ENCODE data around the gene MAN1B1.

DNA sequence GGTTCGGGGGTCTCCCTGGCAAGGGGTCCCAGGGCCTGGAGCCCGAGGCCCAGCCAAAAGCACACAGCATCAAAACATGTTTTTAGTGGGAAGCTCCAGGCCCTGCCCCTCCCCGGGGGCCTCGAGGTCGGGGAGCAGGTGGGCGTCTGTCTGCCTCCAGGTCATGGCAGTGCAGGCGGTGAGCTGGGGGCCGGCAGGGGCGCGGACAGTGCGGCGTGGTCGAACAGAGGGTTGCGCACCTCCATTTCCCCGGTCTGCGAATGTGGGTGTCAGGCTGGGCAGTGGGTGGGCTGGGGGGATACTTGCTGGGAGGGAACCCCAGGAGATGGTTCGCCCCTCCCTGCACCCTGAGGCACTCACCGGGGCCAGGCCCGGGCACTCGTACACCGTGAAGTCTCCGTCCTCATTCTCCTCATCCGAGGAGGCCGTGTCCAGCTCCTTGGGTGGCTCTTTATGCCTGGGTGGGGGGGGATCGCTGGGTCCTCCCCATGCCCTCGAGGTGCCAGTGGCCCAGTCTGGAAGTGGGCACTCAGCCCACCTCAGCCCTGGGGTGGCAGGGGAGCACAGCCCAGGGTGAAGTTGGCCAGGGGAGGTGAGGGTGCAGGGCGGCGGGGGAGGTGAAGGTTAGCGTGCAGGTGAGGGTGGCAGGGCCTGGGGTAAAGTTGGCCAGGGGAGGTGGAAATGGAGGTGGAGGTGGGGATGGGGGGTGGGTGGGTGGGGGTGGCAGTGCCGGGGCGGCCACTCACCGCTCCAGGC, 47.0 kb upstream of the MAN1B1 start:
- TF ChIP-seq, protein P1, sequence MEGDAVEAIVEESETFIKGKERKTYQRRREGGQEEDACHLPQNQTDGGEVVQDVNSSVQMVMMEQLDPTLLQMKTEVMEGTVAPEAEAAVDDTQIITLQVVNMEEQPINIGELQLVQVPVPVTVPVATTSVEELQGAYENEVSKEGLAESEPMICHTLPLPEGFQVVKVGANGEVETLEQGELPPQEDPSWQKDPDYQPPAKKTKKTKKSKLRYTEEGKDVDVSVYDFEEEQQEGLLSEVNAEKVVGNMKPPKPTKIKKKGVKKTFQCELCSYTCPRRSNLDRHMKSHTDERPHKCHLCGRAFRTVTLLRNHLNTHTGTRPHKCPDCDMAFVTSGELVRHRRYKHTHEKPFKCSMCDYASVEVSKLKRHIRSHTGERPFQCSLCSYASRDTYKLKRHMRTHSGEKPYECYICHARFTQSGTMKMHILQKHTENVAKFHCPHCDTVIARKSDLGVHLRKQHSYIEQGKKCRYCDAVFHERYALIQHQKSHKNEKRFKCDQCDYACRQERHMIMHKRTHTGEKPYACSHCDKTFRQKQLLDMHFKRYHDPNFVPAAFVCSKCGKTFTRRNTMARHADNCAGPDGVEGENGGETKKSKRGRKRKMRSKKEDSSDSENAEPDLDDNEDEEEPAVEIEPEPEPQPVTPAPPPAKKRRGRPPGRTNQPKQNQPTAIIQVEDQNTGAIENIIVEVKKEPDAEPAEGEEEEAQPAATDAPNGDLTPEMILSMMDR (IDR thresholded peaks at IDR 0.05) = no peak
- no peak for TF ChIP-seq POLR2AphosphoS5 (IDR thresholded peaks at IDR 0.05; ENCODE audit: insufficient read depth in 1 of 2, low read depth in 1 of 2)
